GM23338 (cell line): ENCODE data around the gene LSM12. TPM values are rescaled to one million over a fixed set of nuclear protein-coding genes. Genes with fewer than 3 reads are reported as not detected.

Source experiments
- ATAC-seq: fragments of 200-7000 bp; cut with Tn5 transposase; 3 replicates; pipeline ENCODE4 v1.9.1; 2020
- DNase-seq: peaks from one replicate; pipeline ENCODE4 v3.0.0-alpha.2; 2015; ENCODE audit warnings: low spot score
- H2AFZ ChIP-seq: fragments of 200-600 bp; sonication (generic); 2 replicates; pipeline ENCODE4 v1.8.0; 2016; ENCODE audit warnings: antibody characterized with exemption, mild to moderate bottlenecking, moderate library complexity
- H3F3A ChIP-seq: fragments of 200-600 bp; sonication (generic); replicated peaks from 2 replicates; pipeline ENCODE4 v1.8.0; 2017; ENCODE audit warnings: antibody characterized with exemption, mixed run types, low read depth
- H3K27ac ChIP-seq: fragments of 200-600 bp; sonication (generic); 2 replicates; pipeline ENCODE4 v1.6.1; 2016; ENCODE audit warnings: low read depth
- H3K27me3 ChIP-seq: fragments of 200-600 bp; sonication (generic); 2 replicates; pipeline ENCODE4 v1.8.0; 2016; ENCODE audit warnings: mild to moderate bottlenecking, mixed run types, moderate library complexity; ENCODE audit not compliant: insufficient read depth
- H3K36me3 ChIP-seq: fragments of 200-600 bp; sonication (generic); 2 replicates; pipeline ENCODE4 v1.8.0; 2016; ENCODE audit warnings: mild to moderate bottlenecking; ENCODE audit not compliant: insufficient read depth
- H3K4me1 ChIP-seq: fragments of 200-600 bp; sonication (generic); 2 replicates; pipeline ENCODE4 v1.8.0; 2016; ENCODE audit warnings: mild to moderate bottlenecking, moderate library complexity; ENCODE audit not compliant: insufficient read depth
- H3K4me2 ChIP-seq: fragments of 200-600 bp; sonication (generic); 2 replicates; pipeline ENCODE4 v1.7.1; 2017; ENCODE audit warnings: mixed run types
- H3K4me3 ChIP-seq: fragments of 200-600 bp; sonication (generic); 2 replicates; pipeline ENCODE4 v1.6.1; 2016; ENCODE audit warnings: mixed run types
- H3K79me2 ChIP-seq: fragments of 200-600 bp; sonication (generic); replicated peaks from 2 replicates; pipeline ENCODE4 v1.8.0; 2017; ENCODE audit warnings: mild to moderate bottlenecking; ENCODE audit not compliant: insufficient read depth
- H3K9me2 ChIP-seq: fragments of 200-600 bp; sonication (generic); 2 replicates; pipeline ENCODE4 v1.8.0; 2017; ENCODE audit not compliant: insufficient read depth
- H4K20me1 ChIP-seq: fragments of 200-600 bp; sonication (generic); replicated peaks from 2 replicates; pipeline ENCODE4 v1.8.0; 2017; ENCODE audit warnings: mild to moderate bottlenecking; ENCODE audit not compliant: insufficient read depth
- H3K27ac Mint-ChIP-seq: 2 replicates; pipeline ENCODE4 v1.8.0; 2020; ENCODE audit warnings: inconsistent platforms, mild to moderate bottlenecking, moderate library complexity, mixed read lengths
- H3K27me3 Mint-ChIP-seq: 3 replicates; pipeline ENCODE4 v1.8.0; 2022; ENCODE audit warnings: low read depth, mild to moderate bottlenecking, moderate library complexity, mixed read lengths, inconsistent platforms; ENCODE audit not compliant: insufficient read depth, poor library complexity
- H3K36me3 Mint-ChIP-seq: 3 replicates; pipeline ENCODE4 v1.8.0; 2021; ENCODE audit warnings: low read depth, mild to moderate bottlenecking, inconsistent platforms, moderate library complexity, mixed read lengths
- H3K4me1 Mint-ChIP-seq: 3 replicates; pipeline ENCODE4 v1.8.0; 2020; ENCODE audit warnings: mild to moderate bottlenecking, inconsistent platforms, mixed read lengths
- H3K4me3 Mint-ChIP-seq: 3 replicates; pipeline ENCODE4 v1.8.0; 2021; ENCODE audit warnings: moderate library complexity, mild to moderate bottlenecking, inconsistent platforms, mixed read lengths
- H3K9me3 Mint-ChIP-seq: 3 replicates; pipeline ENCODE4 v1.8.0; 2020; ENCODE audit warnings: moderate library complexity, mild to moderate bottlenecking, inconsistent platforms, mixed read lengths
- CREB1 ChIP-seq: fragments of 250-450 bp; sonication (Bioruptor Pico); IDR thresholded peaks from 2 replicates; pipeline ENCODE4 v1.5.0; 2020; ENCODE audit warnings: low read depth, mild to moderate bottlenecking, moderate library complexity
- EZH2 ChIP-seq: fragments of 200-600 bp; sonication (generic); IDR thresholded peaks from one replicate; pipeline ENCODE4 v1.8.0; 2017; ENCODE audit warnings: antibody characterized with exemption, mild to moderate bottlenecking, low read depth; ENCODE audit not compliant: unreplicated experiment
- EZH2phosphoT487 ChIP-seq: fragments of 200-600 bp; sonication (generic); IDR thresholded peaks from one replicate; pipeline ENCODE4 v1.8.1; 2018; ENCODE audit warnings: antibody characterized with exemption; ENCODE audit not compliant: unreplicated experiment
- JUNB ChIP-seq: IDR thresholded peaks from one replicate; pipeline ENCODE4 v1.6.1; 2016; ENCODE audit warnings: antibody characterized with exemption; ENCODE audit not compliant: unreplicated experiment
- NANOG ChIP-seq: IDR thresholded peaks from 2 replicates; pipeline ENCODE4 v1.6.1; 2016; ENCODE audit warnings: antibody characterized with exemption, borderline replicate concordance
- STAT1 ChIP-seq: IDR thresholded peaks from one replicate; pipeline ENCODE4 v1.6.1; 2016; ENCODE audit warnings: antibody characterized with exemption; ENCODE audit not compliant: unreplicated experiment
- ZNF114 ChIP-seq: fragments of 250-450 bp; sonication (Bioruptor Pico); IDR thresholded peaks from 2 replicates; pipeline ENCODE4 v1.5.0; 2020; ENCODE audit warnings: mild to moderate bottlenecking, moderate library complexity
- polyA plus RNA-seq: library from polyadenylated mRNA; unstranded; fragments of >200 nt; fragmentation: Nextera tagmentation; extraction: Ambion mirVana; gene quantifications from 2 replicates; pipeline ENCODE4 v1.2.1, GENCODE V29; 2016
- total RNA-seq: library from RNA; depleted of rRNA; stranded (reverse); fragments of >200 nt; shearing (Covaris generic); gene quantifications from 2 replicates; pipeline ENCODE4 v1.2.3, GENCODE V29; 2014
- TF ChIP-seq, protein P1 (sequence below): fragments of 250-450 bp; sonication (Bioruptor Pico); IDR thresholded peaks from 2 replicates; pipeline ENCODE4 v1.5.0; 2020; ENCODE audit warnings: mild to moderate bottlenecking, moderate library complexity
- TF ChIP-seq, protein P2 (sequence below), 2 experiments: fragments of 200-600 bp in 1 of 2; sonication (generic) in 1 of 2; conservative IDR thresholded peaks; 2 replicates each; pipeline versions ENCODE4 v1.5.1 to v1.6.1; 2016 to 2017; ENCODE audit warnings: antibody characterized with exemption in 2 of 2, low read depth in 2 of 2, mild to moderate bottlenecking in 2 of 2, moderate library complexity in 1 of 2

LSM12 gene
- total and polyA plus RNA-seq, 2 experiments from 2014 or later = 72.7 to 241 TPM

DNA sequence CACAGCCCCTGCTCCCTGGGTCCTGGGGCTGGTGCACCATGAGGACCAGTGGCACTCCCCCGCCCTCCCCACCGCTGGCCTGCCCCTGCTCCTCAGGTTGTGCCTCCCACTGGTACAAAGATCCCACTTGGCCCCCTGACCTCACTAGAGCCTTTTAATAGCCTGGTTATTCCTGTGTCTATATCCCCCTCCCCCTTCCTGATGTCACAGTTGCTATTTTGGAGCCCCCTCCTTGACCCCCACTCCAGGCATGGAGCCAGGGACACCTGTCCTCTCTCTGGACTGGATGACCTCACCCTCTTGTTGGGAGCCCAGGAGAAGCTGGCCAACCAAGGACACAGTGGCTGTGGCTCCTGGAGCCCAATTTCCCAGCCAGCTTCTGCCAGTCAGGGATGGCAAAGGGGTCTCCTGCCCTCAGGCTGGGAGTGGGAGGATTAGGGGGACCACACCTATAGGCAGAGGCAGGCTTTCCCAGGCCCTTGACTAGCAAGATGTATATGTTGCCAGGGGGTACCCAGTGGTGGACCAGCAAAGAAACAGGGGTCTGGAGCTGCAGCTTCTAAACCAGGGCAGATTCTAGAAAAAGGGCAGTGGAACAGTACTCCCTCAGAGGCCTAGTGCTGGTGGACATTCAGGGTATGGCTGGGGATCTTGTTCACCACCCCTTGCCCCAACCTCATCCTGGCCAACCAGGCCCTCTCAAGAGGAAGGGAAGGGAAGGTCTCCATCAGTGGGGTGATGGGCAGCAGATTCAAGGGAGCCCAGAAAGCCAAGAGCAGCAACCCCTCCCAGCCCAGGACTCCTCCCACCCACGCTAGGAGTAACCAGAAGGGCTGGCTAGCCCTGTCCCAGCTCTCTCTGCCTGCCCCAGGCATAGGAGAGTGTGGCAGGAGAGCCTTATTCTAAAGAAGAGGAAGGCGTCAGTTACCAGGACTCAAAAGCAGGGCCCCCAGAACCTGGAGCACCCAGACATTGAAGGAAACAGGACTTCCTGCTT is 46.1 kb upstream of the LSM12 start:
- Histone ChIP-seq H2AFZ (no peak overlapping the region), H4K20me1 (peaks cover 3% of the 10 kb centered on the region), H3K4me1 (peaks cover 37% of the 10 kb centered on the region), H3K79me2 (peaks cover 12% of the 10 kb centered on the region), H3K27me3 (no peaks in the 10 kb centered on the region), H3K27ac (no peak overlapping the region), H3F3A (peaks cover 19% of the 10 kb centered on the region; the same call in 1 of the 2 replicates), H3K36me3 (no peaks in the 10 kb centered on the region), H3K9me2 (no peaks in the 10 kb centered on the region), H3K4me2 (peak overlapping the region; percentile 77; the same call in 1 of the 2 replicates), H3K4me3 (no peak overlapping the region)
- Mint-ChIP-seq H3K27ac (no peak overlapping the region), H3K27me3 (peaks cover 5% of the 10 kb centered on the region), H3K4me1 (peaks cover 57% of the 10 kb centered on the region), H3K9me3 (no peaks in the 10 kb centered on the region), H3K4me3 (no peak overlapping the region; the same call in 2 of the 3 replicates), H3K36me3 (peaks cover 3% of the 10 kb centered on the region; the same call in 1 of the 3 replicates)
- TF ChIP-seq, protein P1, sequence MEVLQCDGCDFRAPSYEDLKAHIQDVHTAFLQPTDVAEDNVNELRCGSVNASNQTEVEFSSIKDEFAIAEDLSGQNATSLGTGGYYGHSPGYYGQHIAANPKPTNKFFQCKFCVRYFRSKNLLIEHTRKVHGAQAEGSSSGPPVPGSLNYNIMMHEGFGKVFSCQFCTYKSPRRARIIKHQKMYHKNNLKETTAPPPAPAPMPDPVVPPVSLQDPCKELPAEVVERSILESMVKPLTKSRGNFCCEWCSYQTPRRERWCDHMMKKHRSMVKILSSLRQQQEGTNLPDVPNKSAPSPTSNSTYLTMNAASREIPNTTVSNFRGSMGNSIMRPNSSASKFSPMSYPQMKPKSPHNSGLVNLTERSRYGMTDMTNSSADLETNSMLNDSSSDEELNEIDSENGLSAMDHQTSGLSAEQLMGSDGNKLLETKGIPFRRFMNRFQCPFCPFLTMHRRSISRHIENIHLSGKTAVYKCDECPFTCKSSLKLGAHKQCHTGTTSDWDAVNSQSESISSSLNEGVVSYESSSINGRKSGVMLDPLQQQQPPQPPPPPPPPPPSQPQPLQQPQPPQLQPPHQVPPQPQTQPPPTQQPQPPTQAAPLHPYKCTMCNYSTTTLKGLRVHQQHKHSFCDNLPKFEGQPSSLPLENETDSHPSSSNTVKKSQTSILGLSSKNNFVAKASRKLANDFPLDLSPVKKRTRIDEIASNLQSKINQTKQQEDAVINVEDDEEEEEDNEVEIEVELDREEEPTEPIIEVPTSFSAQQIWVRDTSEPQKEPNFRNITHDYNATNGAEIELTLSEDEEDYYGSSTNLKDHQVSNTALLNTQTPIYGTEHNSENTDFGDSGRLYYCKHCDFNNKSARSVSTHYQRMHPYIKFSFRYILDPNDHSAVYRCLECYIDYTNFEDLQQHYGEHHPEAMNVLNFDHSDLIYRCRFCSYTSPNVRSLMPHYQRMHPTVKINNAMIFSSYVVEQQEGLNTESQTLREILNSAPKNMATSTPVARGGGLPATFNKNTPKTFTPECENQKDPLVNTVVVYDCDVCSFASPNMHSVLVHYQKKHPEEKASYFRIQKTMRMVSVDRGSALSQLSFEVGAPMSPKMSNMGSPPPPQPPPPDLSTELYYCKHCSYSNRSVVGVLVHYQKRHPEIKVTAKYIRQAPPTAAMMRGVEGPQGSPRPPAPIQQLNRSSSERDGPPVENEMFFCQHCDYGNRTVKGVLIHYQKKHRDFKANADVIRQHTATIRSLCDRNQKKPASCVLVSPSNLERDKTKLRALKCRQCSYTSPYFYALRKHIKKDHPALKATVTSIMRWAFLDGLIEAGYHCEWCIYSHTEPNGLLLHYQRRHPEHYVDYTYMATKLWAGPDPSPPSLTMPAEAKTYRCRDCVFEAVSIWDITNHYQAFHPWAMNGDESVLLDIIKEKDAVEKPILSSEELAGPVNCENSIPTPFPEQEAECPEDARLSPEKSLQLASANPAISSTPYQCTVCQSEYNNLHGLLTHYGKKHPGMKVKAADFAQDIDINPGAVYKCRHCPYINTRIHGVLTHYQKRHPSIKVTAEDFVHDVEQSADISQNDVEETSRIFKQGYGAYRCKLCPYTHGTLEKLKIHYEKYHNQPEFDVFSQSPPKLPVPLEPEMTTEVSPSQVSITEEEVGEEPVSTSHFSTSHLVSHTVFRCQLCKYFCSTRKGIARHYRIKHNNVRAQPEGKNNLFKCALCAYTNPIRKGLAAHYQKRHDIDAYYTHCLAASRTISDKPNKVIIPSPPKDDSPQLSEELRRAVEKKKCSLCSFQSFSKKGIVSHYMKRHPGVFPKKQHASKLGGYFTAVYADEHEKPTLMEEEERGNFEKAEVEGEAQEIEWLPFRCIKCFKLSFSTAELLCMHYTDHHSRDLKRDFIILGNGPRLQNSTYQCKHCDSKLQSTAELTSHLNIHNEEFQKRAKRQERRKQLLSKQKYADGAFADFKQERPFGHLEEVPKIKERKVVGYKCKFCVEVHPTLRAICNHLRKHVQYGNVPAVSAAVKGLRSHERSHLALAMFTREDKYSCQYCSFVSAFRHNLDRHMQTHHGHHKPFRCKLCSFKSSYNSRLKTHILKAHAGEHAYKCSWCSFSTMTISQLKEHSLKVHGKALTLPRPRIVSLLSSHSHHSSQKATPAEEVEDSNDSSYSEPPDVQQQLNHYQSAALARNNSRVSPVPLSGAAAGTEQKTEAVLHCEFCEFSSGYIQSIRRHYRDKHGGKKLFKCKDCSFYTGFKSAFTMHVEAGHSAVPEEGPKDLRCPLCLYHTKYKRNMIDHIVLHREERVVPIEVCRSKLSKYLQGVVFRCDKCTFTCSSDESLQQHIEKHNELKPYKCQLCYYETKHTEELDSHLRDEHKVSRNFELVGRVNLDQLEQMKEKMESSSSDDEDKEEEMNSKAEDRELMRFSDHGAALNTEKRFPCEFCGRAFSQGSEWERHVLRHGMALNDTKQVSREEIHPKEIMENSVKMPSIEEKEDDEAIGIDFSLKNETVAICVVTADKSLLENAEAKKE = no peak
- TF ChIP-seq CREB1 (CRISPR knock-in tag) = no peak
- no peak for TF ChIP-seq EZH2phosphoT487
- TF ChIP-seq NANOG = no peak
- TF ChIP-seq, protein P2, sequence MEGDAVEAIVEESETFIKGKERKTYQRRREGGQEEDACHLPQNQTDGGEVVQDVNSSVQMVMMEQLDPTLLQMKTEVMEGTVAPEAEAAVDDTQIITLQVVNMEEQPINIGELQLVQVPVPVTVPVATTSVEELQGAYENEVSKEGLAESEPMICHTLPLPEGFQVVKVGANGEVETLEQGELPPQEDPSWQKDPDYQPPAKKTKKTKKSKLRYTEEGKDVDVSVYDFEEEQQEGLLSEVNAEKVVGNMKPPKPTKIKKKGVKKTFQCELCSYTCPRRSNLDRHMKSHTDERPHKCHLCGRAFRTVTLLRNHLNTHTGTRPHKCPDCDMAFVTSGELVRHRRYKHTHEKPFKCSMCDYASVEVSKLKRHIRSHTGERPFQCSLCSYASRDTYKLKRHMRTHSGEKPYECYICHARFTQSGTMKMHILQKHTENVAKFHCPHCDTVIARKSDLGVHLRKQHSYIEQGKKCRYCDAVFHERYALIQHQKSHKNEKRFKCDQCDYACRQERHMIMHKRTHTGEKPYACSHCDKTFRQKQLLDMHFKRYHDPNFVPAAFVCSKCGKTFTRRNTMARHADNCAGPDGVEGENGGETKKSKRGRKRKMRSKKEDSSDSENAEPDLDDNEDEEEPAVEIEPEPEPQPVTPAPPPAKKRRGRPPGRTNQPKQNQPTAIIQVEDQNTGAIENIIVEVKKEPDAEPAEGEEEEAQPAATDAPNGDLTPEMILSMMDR (conservative IDR thresholded peaks at IDR 0.05; ENCODE audit: low read depth in 2 of 2) = no peak
- no peak for TF ChIP-seq JUNB
- TF ChIP-seq ZNF114 (CRISPR knock-in tag) = no peak
- no peak for TF ChIP-seq STAT1
- TF ChIP-seq EZH2 = no peak
- DNase-seq (no peak), ATAC-seq (no peak)
